Measurements from ENCODE around the gene PSMA5.

Gene PSMA5

DNA sequence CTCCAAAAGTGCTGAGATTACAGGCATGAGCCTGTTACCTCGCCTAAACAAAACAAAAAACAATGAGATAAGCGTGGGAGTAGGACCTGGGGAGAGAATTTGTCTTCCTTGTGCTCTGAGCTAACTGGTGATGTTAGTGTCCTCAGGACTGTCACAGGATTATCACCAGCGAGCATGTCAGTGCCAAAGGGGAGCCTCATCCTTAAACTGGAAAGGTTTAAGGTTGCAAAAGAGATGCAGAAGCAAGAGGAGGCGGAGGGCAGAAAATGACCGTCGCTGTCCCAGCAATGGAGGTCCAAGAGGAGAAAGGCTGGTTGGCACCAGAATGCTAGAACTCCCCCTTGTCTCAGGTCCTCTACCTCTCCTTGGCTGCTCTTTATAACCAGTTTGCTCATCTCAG lies 44.0 kb upstream of the PSMA5 start:
- DNase-seq (ENCODE audit: low spot score): no peak
- TF ChIP-seq, protein P1, sequence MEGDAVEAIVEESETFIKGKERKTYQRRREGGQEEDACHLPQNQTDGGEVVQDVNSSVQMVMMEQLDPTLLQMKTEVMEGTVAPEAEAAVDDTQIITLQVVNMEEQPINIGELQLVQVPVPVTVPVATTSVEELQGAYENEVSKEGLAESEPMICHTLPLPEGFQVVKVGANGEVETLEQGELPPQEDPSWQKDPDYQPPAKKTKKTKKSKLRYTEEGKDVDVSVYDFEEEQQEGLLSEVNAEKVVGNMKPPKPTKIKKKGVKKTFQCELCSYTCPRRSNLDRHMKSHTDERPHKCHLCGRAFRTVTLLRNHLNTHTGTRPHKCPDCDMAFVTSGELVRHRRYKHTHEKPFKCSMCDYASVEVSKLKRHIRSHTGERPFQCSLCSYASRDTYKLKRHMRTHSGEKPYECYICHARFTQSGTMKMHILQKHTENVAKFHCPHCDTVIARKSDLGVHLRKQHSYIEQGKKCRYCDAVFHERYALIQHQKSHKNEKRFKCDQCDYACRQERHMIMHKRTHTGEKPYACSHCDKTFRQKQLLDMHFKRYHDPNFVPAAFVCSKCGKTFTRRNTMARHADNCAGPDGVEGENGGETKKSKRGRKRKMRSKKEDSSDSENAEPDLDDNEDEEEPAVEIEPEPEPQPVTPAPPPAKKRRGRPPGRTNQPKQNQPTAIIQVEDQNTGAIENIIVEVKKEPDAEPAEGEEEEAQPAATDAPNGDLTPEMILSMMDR (IDR thresholded peaks at IDR 0.05; ENCODE audit: poor library complexity, severe bottlenecking): no peak
- H3K9me3 ChIP-seq (ENCODE audit: severe bottlenecking): no peaks in the 10 kb centered on the region
- H3K36me3 ChIP-seq (ENCODE audit: low read depth): no peaks in the 10 kb centered on the region
- no peaks in the 10 kb centered on the region for H3K4me1 ChIP-seq (ENCODE audit: insufficient read depth, poor library complexity, severe bottlenecking)
- H3K4me3 ChIP-seq (ENCODE audit: severe bottlenecking): no peak overlapping the region
- H3K27ac ChIP-seq (ENCODE audit: poor library complexity, severe bottlenecking): no peak overlapping the region
- no peak for ATAC-seq (ENCODE audit: low read depth)
- peaks cover 67% of the 10 kb centered on the region for H3K27me3 ChIP-seq (ENCODE audit: insufficient read depth, poor library complexity, severe bottlenecking)

DNA sequence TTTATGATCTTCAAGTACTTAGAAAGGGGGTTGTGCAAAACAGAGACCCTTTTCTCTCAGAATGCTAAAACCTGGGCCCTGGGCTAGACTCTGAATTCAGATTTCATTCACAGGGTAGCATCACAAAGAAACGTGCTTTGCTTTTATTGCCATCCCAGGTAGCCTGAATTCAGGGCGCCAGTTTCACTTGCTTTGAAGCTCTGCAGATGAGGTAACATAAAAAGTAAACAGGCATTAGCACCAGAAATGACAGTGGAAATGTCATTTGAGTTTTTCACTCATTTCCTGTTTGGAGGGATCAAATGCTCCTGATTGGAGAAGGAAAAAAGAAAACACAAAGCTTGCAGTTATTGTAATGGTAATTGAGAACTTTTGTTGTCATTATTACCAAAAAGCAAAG lies 42.7 kb upstream of the PSMA5 start:
- Histone ChIP-seq H3K27me3 (ENCODE audit: insufficient read depth, poor library complexity, severe bottlenecking) (peaks cover 80% of the 10 kb centered on the region), H3K27ac (ENCODE audit: poor library complexity, severe bottlenecking) (no peak overlapping the region)
- TF ChIP-seq, protein P1 (IDR thresholded peaks at IDR 0.05; ENCODE audit: poor library complexity, severe bottlenecking): no peak

DNA sequence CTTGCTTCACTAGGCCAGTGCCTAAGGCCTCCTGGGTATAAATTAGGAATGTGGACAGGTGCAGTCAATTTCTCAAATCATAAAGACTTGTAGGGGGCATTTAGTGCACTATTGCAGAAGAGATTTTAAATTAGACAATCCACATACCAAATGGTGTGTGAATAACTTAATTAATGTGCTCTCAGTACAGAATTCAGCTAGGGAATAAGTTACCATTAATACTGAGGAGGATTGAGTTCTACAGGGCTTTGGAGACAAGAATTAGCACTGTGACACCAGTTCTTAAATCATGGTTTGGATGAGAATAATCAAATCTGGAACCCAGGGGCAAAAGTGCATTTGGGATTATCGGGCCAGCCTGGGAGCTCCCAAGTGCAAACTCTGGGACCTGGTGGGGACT lies 41.8 kb upstream of the PSMA5 start:
- DNase-seq (ENCODE audit: low spot score) (no peak), ATAC-seq (ENCODE audit: low read depth) (no peak)
- no peaks in the 10 kb centered on the region for H3K4me1 ChIP-seq (ENCODE audit: insufficient read depth, poor library complexity, severe bottlenecking)
- H3K4me3 ChIP-seq (ENCODE audit: severe bottlenecking): no peak overlapping the region
- no peaks in the 10 kb centered on the region for H3K36me3 ChIP-seq (ENCODE audit: low read depth)
- TF ChIP-seq, protein P1 (IDR thresholded peaks at IDR 0.05; ENCODE audit: poor library complexity, severe bottlenecking): no peak
- H3K9me3 ChIP-seq (ENCODE audit: severe bottlenecking): no peaks in the 10 kb centered on the region
- peaks cover 86% of the 10 kb centered on the region for H3K27me3 ChIP-seq (ENCODE audit: insufficient read depth, poor library complexity, severe bottlenecking)
- no peak overlapping the region for H3K27ac ChIP-seq (ENCODE audit: poor library complexity, severe bottlenecking)

More for the DNA sequence above, 42.7 kb upstream of the PSMA5 start:
- Histone ChIP-seq H3K4me1 (ENCODE audit: insufficient read depth, poor library complexity, severe bottlenecking) (no peaks in the 10 kb centered on the region), H3K36me3 (ENCODE audit: low read depth) (no peaks in the 10 kb centered on the region), H3K9me3 (ENCODE audit: severe bottlenecking) (no peaks in the 10 kb centered on the region), H3K4me3 (ENCODE audit: severe bottlenecking) (no peak overlapping the region)
- DNase-seq (ENCODE audit: low spot score) (no peak), ATAC-seq (ENCODE audit: low read depth) (no peak)

DNA sequence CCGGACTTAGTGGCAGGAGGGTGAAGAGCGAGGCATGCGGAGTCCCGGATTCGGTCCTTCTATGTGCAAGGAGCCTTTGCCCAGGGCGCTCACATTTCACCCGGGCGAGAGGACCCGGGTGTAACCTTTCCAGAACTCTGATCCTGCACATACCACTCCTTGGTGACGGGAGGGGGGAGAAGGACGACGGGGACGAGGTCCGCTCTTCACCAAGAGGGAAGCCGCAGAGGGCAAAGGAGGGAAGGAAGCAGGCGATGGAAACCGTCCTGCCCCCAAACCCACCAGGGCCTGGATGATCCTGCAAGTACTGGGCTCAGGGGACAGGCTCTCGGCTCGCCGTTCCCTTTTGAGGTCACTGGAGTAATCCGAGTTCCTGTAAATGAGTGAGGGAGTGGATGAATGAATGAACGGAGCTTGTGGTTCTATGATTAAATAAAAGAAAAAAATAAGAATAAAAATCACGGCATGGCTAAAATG lies 41.1 kb upstream of the PSMA5 start:
- H3K4me1 ChIP-seq (ENCODE audit: insufficient read depth, poor library complexity, severe bottlenecking): no peaks in the 10 kb centered on the region
- DNase-seq (ENCODE audit: low spot score): no peak
- TF ChIP-seq, protein P1 (IDR thresholded peaks at IDR 0.05; ENCODE audit: poor library complexity, severe bottlenecking): no peak
- no peak overlapping the region for H3K4me3 ChIP-seq (ENCODE audit: severe bottlenecking)
- ATAC-seq (ENCODE audit: low read depth): no peak
- no peak overlapping the region for H3K27ac ChIP-seq (ENCODE audit: poor library complexity, severe bottlenecking)
- peaks cover 87% of the 10 kb centered on the region for H3K27me3 ChIP-seq (ENCODE audit: insufficient read depth, poor library complexity, severe bottlenecking)
- H3K9me3 ChIP-seq (ENCODE audit: severe bottlenecking): no peaks in the 10 kb centered on the region
- H3K36me3 ChIP-seq (ENCODE audit: low read depth): no peaks in the 10 kb centered on the region

DNA sequence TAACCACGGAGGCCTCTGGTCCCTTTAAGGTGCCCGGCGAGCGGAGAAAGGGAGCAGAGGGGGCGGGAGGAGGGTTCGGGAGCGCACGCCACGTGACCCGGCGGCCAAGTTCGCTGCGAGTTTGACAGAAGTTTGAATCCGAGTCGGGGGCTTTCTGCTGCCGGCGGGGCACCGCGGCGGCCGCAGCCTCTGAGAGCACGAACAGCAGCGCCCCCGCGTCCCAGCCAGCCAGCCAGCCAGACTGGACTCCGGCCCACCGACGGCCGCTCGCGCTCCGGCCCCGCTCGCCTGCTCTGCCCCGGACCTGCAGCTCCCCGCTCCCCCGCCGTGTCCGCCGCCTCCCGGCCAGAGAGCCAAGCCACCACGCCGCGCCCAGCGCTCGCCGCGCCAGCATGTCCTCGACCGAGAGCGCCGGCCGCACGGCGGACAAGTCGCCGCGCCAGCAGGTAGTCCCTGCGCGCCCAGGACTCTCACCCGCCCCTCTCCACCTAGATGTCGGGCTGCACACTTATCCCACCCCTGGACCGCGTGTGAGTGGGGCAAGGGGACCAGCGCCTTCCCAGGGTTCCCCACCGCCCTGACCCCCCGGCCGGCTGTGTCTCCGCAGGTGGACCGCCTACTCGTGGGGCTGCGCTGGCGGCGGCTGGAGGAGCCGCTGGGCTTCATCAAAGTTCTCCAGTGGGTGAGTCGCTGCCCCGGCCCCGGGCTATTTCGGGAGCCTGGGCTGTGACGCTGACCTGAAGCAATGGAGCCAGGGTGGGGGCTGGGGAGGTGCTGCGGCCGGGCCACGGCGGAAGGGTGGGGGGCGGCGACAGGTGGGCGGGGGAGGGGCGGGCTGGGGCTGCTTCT lies 40.4 kb upstream of the PSMA5 start, which contains the start of gene SYPL2:
Gene SYPL2, plus strand, starts transcription at position 95 of the 849 bp plus-strand sequence. Its CDS starts 298 bp downstream, at position 393.
- Histone ChIP-seq H3K27me3 (ENCODE audit: insufficient read depth, poor library complexity, severe bottlenecking) (peaks cover 88% of the 10 kb centered on the region), H3K4me3 (ENCODE audit: severe bottlenecking) (peak within 1 kb of the TSS; percentile 26), H3K36me3 (ENCODE audit: low read depth) (no peaks in the 10 kb centered on the region), H3K4me1 (ENCODE audit: insufficient read depth, poor library complexity, severe bottlenecking) (no peaks in the 10 kb centered on the region), H3K27ac (ENCODE audit: poor library complexity, severe bottlenecking) (no peak within 1 kb of the TSS), H3K9me3 (ENCODE audit: severe bottlenecking) (no peaks in the 10 kb centered on the region)
- TF ChIP-seq, protein P1 (IDR thresholded peaks at IDR 0.05; ENCODE audit: poor library complexity, severe bottlenecking): no peak
- DNase-seq (ENCODE audit: low spot score): no peak
- peak; percentile 66 for ATAC-seq (ENCODE audit: low read depth)

All from RWPE2 (cell line).